8988T (cell line): ENCODE results near the gene GALK2.
"Not testable (repeated sequence)": the region's sequence is repeated elsewhere in the genome, so short reads cannot be mapped to it uniquely, and the experiment has no call there.

Experiments
- DNase-seq: peaks from one replicate; pipeline ENCODE4 v3.0.0; 2011

Gene GALK2

GRCh38 chr15:49168016-49168415 is 2.0 kb upstream of the GALK2 start:
- DNase-seq, result no peak

- no peak for DNase-seq
Measured at GRCh38 chr15:49171790-49172189, 1.7 kb downstream of the GALK2 start.

DNA sequence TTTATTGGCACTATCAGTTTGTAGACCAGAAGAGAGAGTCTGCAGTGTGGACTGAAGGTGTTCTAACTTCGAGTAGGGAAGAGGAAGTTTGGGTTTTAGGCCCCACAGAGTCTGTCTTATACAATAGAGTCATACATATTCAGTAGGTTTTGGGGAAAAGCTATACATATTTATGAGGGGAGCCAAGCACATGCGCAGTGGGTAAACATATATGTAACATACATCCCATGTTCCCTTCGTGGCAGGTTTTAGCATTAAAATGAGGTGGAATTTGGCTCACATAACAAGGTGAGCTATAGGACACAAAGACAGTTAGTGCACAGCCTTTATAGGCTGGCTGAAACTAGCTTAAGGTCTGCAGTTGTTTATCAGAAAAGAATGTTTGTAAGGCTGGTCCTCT is 4.9 kb downstream of the GALK2 start:
- no peak for DNase-seq

- not testable (repeated sequence) for DNase-seq
Measured at GRCh38 chr15:49175582-49176397, 5.7 kb downstream of the GALK2 start.

- DNase-seq, result no peak
Measured at GRCh38 chr15:49178497-49178896, 8.4 kb downstream of the GALK2 start.

GRCh38 chr15:49179433-49180190 is 9.6 kb downstream of the GALK2 start:
- no peak for DNase-seq

GRCh38 chr15:49182128-49182527 is 12.1 kb downstream of the GALK2 start:
- no peak for DNase-seq

DNA sequence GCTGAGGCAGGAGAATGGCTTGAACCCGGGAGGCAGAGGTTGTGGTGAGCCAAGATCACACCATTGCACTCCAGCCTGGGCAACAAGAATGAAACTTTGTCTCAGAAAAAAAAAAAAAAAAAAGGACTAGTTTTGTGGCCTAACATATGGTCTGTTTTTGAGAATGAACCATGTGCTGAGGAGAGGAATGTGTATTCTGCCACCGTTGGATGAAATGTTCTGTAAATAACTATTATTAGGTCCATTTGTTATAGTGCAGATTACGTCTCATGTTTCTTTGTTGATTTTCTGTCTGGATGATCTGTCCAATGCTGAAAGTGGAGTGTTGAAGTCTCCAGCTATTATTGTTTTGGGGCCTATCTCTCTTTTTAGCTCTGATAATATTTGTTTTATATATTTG is 13.7 kb downstream of the GALK2 start:
- DNase-seq, result not testable (repeated sequence)

- no peak for DNase-seq
Measured at GRCh38 chr15:49185473-49185872, 15.4 kb downstream of the GALK2 start.

- DNase-seq, result no peak
Measured at GRCh38 chr15:49187549-49188245, 17.6 kb downstream of the GALK2 start.

- no peak for DNase-seq
Measured at GRCh38 chr15:49188933-49189332, 18.9 kb downstream of the GALK2 start.

DNA sequence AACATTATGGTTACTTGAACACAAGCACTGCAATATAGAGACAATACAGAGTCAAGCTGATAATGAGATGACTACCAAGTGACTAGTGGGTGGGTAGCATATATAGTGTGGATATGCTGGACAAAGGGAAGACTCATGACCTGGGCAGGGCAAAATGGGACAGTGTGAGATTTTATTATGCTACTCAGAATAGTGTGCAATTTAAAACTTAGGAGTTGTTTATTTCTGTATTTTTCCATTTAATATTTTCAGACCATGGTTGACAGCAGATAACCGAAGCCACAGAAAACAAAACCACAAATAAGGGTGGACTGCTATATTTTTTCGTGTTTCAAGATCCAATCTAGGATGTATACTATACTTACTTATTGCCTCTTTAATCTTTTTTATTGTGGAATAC is 19.6 kb downstream of the GALK2 start:
- DNase-seq, result no peak

- DNase-seq, result no peak
Measured at GRCh38 chr15:49190586-49190985, 20.5 kb downstream of the GALK2 start.

DNA sequence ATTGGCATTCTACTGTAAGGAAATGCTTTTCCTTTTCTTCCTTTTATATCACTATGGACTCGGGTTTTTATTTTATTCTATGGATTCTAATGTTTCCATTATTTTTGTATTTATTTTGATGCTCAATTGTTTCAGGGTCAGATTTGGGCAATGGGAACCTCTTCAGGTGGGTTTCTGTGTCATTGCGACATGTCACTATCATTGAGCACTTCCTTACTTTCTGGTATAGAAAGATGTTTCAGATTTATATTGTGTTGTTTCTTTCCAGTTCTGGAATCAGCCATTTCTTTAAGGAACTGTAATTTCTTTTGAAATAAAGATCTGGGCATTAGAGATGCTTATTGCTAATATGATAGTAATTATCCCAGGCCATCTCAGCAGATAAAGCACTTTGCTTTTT is 21.8 kb downstream of the GALK2 start:
- no peak for DNase-seq

DNA sequence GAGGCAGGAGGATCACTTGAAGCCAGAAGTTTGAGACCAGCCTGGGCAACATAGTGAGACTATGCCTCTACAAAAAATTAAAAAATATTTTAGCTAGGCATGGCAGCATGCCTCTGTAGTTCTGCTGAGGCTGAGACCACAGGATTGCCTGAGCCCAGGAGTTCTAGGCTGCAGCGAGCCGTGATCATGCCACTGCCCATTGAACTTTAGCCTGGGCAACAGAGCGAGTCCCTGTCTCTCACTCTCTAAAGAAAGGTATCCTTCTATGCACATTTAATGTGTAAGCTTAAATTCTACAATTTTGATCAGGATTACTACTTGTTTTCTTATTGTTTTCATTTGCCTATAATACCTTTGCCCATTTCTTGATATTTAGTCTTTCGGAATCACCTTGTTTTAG is 26.8 kb downstream of the GALK2 start:
- no peak for DNase-seq

DNA sequence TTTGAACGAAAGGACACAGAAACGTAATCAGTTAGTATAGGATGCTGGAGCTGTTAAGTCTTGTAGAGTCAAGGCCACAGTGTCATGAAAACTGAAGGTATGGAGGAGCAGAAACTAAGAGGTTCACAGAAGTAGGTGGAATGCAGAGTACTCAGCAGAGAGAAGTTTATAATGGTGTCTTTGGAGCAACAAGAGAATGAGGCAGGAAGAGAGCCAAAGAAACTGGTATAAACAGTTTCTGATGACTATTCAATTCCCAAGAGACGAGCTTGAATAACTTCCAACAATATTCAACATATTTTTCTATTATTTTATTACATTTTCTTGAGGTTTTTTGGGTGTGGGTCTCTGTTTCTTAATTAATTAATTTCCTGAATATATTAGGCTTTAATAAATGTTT is 29.6 kb downstream of the GALK2 start:
- no peak for DNase-seq

- DNase-seq, result no peak
Measured at GRCh38 chr15:49200347-49200746, 30.3 kb downstream of the GALK2 start.

DNA sequence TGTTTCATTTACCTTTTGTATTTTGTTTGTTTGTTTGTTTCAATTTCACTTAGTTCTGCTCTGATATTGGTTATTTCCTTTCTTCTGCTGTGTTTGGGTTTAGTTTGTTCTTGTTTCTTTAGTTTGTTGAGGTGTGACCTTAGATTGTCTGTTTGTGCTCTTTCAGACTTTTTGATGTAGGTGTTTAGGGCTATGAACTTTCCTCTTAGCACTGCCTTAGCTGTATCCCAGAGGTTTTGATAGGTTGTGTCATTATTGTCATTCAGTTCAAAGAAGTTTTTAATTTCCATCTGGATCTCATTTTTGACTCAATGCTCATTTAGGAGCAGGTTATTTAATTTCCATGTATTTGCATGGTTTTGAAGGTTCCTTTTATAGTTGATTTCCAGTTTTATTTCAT is 38.1 kb downstream of the GALK2 start:
- not testable (repeated sequence) for DNase-seq

GRCh38 chr15:49212897-49213296 is 42.9 kb downstream of the GALK2 start:
- DNase-seq, result no peak

GRCh38 chr15:49215768-49216739 is 46.0 kb downstream of the GALK2 start:
- DNase-seq, result no peak

DNA sequence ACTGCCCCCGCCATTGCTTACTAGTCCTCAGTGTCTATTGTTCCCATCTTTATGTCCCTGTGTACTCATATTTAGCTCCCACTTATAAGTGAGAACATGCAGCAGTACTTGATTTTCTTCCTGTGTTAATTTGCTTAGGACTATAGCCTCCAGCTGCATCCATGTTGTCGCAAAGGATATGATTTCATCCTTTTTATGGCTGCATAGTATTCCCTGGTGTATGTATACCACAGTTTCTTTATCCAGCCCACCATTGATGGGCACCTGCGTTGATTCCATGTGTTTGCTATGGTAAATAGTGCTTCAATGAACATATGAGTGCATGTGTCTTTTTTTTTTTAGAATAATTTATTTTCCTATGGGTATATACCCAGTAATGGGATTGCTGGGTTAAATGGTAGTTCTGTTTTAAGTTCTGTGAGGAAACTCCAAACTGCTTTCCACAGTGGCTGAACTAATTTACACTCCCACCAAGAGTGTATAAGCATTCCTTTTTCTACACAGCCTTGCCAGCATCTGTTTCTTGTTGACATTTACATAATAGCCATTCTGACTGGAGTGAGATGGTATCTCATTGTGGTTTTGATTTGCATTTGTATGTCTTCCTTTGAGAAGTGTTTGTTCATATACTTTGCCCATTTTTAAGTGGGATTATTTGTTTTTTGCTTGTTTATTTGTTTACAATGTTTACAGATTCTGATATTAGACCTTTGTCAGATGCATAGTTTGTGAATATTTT is 53.7 kb downstream of the GALK2 start:
- DNase-seq, result no peak
